ENCODE results near the gene ASPSCR1.
"Not testable (repeated sequence)": the region's sequence is repeated elsewhere in the genome, so short reads cannot be mapped to it uniquely, and the experiment has no call there.

The ASPSCR1 gene

GRCh38 chr17:81941484-81942166 lies 35.8 kb upstream of the ASPSCR1 start:
- no peak for DNase-seq

DNA sequence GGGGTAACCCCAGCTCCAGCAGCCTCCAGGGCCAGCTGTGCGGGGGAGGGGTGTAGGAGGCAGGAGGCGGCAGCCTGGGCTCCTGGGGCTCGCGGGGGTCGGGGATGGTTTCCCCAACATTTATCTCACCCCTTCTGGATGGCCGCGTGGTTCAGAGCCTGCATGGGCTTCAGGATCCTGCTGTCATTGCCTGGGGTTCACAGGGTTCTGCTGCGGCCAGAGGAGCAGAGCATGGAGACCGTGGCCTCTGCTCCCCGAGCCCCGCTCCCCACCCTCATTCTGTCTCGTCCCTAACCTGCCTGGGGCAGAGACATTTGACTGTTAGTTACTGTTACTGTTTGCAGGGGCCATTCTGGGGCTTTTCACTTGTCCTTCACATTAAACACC lies 35.3 kb upstream of the ASPSCR1 start:
- no peak for DNase-seq

- no peak for DNase-seq
Measured at GRCh38 chr17:81944858-81945257, 32.6 kb upstream of the ASPSCR1 start.

- DNase-seq: no peak
Measured at GRCh38 chr17:81947189-81947588, 30.2 kb upstream of the ASPSCR1 start, which contains the start of gene MYADML2. TSS of gene MYADML2 (minus strand) at chr17:81947233. CDS start at chr17:81941741, 5,492 bp downstream.

GRCh38 chr17:81948635-81949378 lies 28.6 kb upstream of the ASPSCR1 start:
- no peak for DNase-seq

DNA sequence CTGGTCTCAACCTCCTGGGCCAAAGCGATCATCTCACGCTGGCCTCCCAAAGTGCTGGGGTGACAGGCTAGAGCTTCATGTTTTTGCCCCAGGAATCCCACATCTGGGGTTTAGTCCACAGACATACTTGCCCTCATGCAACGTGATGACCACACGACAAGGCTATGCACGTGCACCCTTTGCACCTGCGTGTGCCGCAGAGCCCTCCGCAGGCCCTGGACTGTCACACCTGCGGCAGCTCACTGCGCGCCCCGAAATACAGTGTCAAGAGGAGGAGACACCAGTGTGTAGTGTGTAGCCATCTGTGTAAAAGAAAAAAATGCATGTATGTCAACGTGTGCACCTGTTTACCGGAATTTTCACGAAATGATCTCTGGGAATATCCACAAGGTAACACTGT lies 26.9 kb upstream of the ASPSCR1 start:
- DNase-seq: no peak

DNA sequence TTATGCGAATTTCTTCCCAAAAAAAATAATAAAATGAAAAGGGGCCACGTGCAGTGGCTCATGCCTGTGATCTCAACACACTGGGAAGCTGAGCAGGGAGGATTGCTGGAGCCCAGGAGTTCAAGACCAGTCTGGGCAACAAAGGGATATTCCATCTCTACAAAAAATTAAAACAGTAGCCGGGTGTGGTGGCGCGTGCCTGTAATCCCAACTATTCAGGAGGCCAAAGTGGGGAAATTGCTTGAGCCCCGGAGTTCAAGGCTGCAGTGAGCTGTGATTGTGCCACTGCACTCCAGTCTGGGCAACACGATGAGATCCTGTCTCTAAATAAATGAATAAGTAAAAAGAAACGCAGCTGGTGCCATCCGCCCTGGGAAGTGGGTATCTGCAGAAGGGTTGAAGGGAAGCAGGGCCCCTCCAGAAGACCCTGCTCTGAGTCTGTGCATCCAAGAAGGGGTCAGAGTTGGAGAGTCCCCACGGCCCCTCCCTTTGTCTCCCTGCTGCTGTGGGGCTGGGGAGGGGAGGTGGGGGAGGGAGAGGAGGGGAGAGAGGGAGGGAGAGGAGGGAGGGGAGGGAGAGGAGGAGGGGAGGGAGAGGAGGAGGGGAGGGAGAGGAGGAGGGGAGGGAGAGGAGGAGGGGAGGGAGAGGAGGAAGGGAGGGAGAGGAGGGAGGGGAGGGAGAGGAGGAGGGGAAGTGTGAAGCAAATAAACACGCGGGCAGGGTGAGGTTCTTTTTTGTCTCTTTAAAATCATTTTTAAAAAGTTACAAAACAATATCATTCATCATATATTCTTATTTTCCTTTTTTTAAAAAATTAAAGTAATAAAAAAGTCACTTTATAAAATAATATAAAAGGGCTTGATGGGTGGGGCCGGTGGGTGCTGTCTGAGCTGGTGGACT lies 25.4 kb upstream of the ASPSCR1 start:
- DNase-seq: no peak

DNA sequence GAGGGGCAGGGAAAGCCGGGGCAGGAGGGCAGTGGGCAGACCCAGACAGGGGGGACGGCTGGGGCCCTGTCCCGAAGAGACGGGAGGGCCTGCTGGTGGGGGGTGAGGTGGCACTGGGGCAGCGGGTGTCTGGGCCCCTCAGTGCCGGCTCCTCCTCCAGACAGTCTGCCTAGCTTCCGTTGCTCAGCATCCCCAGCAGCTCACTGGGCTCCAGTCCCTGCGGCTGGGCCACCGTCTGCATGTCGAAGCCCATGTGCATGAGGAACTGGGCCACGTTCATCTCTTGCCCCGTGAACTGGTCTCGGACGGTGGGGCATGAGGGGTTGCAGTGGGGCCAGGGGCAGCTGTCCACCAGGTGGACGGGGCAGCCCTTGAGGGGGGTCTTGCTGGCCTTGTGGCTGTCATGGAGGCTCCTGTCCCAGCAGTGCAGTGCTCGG lies 24.6 kb upstream of the ASPSCR1 start:
- DNase-seq: no peak

DNA sequence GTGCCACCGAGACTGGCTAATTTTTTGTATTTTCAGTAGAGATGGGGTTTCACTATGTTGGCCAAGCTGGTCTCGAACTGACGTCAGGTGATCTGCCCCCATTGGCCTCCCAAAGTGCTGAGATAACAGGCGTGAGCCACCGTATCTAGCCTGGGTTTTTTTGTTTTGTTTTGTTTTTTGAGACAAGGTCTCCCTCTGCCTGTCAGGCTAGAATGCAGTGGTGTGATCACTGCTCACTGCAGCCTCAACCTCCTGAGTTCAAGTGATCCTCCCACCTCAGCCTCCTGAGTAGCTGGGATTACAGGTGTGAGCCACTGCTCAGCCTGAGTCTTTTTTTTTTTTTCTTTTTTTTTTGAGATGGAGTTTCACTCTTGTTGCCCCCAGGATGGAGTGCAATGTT lies 24.0 kb upstream of the ASPSCR1 start:
- not testable (repeated sequence) for DNase-seq

DNA sequence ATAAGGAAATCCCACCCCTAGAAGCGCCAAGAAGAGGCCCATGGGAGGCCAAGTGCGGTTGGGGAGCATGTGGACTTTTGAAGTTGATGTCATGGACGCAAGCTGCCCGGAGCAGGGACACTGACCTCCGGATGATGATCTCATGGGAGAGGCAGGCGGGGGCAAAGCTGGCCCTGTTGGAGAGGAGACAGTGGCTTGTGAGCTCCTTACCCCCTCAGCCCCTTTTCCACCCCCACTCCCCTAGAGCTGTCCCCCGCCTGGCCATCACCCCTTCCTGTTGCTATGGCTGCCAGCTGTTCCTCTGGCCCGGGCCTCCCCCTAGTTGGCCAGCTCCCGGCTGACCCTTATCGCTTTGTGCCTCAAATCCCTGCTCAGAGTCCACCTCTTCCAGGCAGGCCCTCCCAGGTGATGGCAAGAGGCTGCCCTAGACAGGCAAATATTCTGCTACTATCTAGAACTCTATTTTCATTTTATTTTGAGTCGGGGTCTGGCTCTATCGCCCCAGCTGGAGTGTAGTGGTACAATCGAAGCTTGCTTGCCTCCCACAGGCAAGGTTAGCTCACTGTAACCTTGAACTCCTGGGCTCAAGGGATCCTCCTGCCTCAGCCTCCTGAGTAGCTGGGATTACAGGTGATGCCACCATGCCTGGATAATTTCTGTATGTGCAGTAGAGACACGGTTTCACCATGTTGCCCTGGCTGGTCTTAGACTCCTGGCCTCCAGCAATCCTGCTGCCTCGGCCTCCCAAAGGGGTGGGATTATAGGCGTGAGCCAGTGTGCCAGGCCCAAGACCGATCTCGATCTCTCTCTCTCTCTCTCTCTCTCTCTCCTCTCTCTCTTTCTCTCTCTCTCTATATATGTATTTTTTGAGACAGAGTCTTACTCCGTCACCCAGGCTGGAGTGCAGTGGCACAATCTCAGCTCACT lies 23.0 kb upstream of the ASPSCR1 start:
- DNase-seq: no peak

GRCh38 chr17:81955058-81955681 lies 22.3 kb upstream of the ASPSCR1 start:
- DNase-seq: no peak

GRCh38 chr17:81955756-81956544 lies 21.5 kb upstream of the ASPSCR1 start:
- no peak for DNase-seq

DNA sequence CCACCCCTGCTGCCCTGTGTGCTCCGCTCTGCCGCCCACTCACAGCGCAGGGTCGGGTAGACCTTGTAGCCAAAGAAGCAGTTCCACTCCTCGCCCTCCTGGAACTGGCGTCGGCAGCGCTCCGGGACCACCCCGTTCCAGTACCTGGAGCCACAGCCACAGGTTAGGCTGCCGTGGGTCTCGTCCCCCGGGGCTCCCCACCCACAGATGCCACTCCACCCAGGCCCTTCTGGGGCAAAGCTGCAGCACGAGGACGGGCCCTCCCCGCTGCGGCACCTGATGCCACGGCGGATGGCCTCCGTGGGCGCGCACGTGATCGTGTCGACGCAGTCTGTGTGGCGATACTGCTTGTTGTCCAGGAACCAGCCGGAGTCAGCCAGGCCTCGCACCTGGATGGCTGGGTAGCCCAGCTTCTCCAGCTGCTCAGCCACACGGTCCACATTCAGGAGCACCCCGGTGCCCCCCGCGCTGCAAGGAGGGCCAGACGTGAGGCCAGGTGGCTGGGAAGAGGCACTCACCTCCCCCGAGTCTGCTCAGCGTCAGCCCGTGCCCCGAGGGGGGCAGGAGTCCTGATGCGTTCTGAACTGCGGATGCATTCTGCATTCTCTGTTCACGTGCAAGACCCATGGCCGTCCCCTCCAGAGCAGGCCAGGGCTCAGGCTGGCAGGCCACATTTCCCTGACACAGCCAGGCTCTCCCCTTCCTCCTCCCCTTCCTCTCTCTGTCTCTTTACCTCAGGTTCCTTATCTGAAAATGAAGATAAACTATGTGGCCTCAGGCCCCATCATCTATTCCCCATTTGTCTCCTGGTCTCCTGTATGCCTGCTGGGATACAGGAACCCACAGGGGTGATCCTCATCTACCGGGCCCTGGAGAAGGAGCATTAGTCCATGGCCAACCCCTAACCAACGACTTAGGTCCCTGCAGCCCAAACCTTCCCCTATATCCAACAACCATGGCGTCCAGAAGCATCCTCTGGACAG lies 20.5 kb upstream of the ASPSCR1 start:
- DNase-seq: no peak

GRCh38 chr17:81957691-81958432 lies 19.6 kb upstream of the ASPSCR1 start:
- DNase-seq: no peak

DNA sequence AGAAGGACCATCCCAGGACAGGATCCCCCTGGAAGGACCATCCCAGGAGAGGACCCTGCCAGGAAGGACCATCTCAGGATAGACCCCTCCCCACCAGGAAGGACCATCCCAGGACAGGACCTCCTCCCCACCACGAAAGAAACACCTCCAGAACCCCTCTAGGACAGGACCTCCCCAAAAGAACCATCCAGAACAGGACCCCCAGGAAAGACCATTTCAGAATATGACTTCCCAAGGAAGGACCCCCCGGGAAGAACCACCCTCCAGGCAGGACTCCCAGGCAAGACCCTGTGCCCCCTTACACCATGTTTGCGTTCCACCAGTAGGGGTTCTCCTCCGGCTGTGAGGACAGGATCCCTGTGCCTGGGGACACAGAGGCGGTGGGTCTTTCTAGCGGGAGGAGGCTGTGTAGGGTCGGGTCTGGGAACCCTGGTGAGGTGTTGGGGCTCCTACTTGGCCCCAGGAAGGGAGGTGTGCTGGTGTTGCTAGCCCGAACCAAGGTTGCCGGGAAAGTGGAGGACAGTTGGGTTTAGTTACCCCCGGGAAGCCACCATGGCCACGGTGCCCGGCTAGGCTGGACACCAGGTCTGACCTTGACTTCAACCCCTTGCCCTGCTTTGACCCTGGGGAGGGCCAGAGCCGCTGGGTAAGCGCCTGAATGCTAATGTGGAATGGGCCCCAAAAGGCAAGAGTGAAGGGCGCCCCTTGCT lies 18.6 kb upstream of the ASPSCR1 start:
- DNase-seq: no peak

- DNase-seq: no peak
Measured at GRCh38 chr17:81959362-81960129, 17.9 kb upstream of the ASPSCR1 start.
